HepG2 (cell line): ENCODE results near the gene FOXD1. TPM values are rescaled to one million over a fixed set of nuclear protein-coding genes. Genes with fewer than 3 reads are reported as not detected.
"Not testable (repeated sequence)": the region's sequence is repeated elsewhere in the genome, so short reads cannot be mapped to it uniquely, and the experiment has no call there.

Experiments
- ATAC-seq: fragments of 200-7000 bp; cut with Tn5 transposase; 3 replicates; pipeline ENCODE4 v1.9.1; 2020; ENCODE audit warnings: mild to moderate bottlenecking, moderate library complexity
- BruUV-seq: library from RNA; stranded (reverse); fragments of 400-500 nt; replicated peaks from 2 replicates; lab custom pipeline; 2021; lab: Mats Ljungman, UMichigan
- CTCF ChIA-PET: fragments of 300-600 bp; formaldehyde crosslinking; extraction: SDS; loops from one replicate; lab custom pipeline; 2021; ENCODE audit warnings: low total read pairs, inconsistent platforms, low intra/inter-chr PET ratio; lab: Yijun Ruan, JAX
- POLR2A ChIA-PET: fragments of 350-600 bp; sonication (Branson Sonifier 250); formaldehyde crosslinking; loops from one replicate; lab custom pipeline; 2020; ENCODE audit warnings: antibody characterized with exemption, inconsistent platforms; lab: Yijun Ruan, JAX
- DNase-seq: peaks from one replicate; pipeline ENCODE4 v3.0.0-alpha.2; 2015; ENCODE audit warnings: low spot score
- FAIRE-seq: peaks from 3 replicates; lab custom pipeline; 2011; peaks lifted over from hg19 to GRCh38; lab: Jason Lieb, UNC
- H2AFZ ChIP-seq: one replicate; pipeline ENCODE4 v1.6.1; 2011; ENCODE audit warnings: low read length, inconsistent platforms
- H3K27ac ChIP-seq: fragments of 300-600 bp; 3 replicates; pipeline ENCODE4 v1.8.0; 2011; ENCODE audit warnings: mixed run types, mild to moderate bottlenecking, mixed read lengths, low read length, inconsistent platforms; ENCODE audit not compliant: insufficient read depth; ENCODE audit errors: extremely low read length
- H3K27me3 ChIP-seq, 2 experiments: fragments of 200-600 bp in 1 of 2; 2 replicates in 1 of 2; 3 replicates in 1 of 2; pipeline versions ENCODE4 v1.6.0 to v1.8.0; 2011; ENCODE audit warnings: low read length in 2 of 2, mild to moderate bottlenecking in 2 of 2, moderate library complexity in 2 of 2, inconsistent platforms in 1 of 2; ENCODE audit not compliant: insufficient read depth in 2 of 2, control insufficient read depth in 1 of 2
- H3K36me3 ChIP-seq, 2 experiments: fragments of 200-600 bp in 1 of 2; replicated peaks in 1 of 2; 2 replicates in 1 of 2; 3 replicates in 1 of 2; pipeline versions ENCODE4 v1.5.1 to v1.8.0; 2011; ENCODE audit warnings: low read length in 2 of 2, inconsistent platforms in 1 of 2; ENCODE audit not compliant: insufficient read depth in 2 of 2, control insufficient read depth in 1 of 2
- H3K4me1 ChIP-seq: 2 replicates; pipeline ENCODE4 v1.5.1; 2012; ENCODE audit warnings: low read length, inconsistent platforms; ENCODE audit not compliant: insufficient read depth
- H3K4me2 ChIP-seq: 2 replicates; pipeline ENCODE4 v1.6.0; 2011; ENCODE audit warnings: low read depth, low read length, inconsistent platforms
- H3K4me3 ChIP-seq, 3 experiments: fragments of 200-600 bp in 1 of 3; sonication (generic), shearing (Covaris generic) in 1 of 3; replicated peaks in 1 of 3; 2 replicates each; pipeline ENCODE4 v1.5.1; 2011 to 2016; ENCODE audit warnings: low read length in 3 of 3, inconsistent platforms in 2 of 3, low read depth in 2 of 3, mild to moderate bottlenecking in 2 of 3, control low read depth in 1 of 3, mixed read lengths in 1 of 3; ENCODE audit not compliant: insufficient read depth in 1 of 3
- H3K79me2 ChIP-seq: one replicate; pipeline ENCODE4 v1.6.1; 2011; ENCODE audit warnings: low read length, inconsistent platforms; ENCODE audit not compliant: insufficient read depth
- H3K9ac ChIP-seq: 2 replicates; pipeline ENCODE4 v1.6.0; 2011; ENCODE audit warnings: mild to moderate bottlenecking, low read depth, low read length, inconsistent platforms; ENCODE audit not compliant: insufficient read depth
- H3K9me3 ChIP-seq: 2 replicates; pipeline ENCODE4 v1.5.1; 2012; ENCODE audit warnings: mild to moderate bottlenecking, low read length
- H4K20me1 ChIP-seq: 2 replicates; pipeline ENCODE4 v1.6.0; 2011; ENCODE audit warnings: inconsistent platforms, mild to moderate bottlenecking, low read length, moderate library complexity; ENCODE audit not compliant: insufficient read depth
- REPIN1 ChIP-seq: sonication (generic); formaldehyde crosslinking; IDR thresholded peaks from 2 replicates; pipeline ENCODE4 v1.8.0; 2022; ENCODE audit warnings: missing genetic modification reagents, low read depth, mild to moderate bottlenecking, borderline replicate concordance
- ZBTB38 ChIP-seq: sonication (generic); formaldehyde crosslinking; IDR thresholded peaks from 2 replicates; pipeline ENCODE4 v1.5.1; 2020; ENCODE audit warnings: mild to moderate bottlenecking, missing genetic modification reagents
- ZNF607 ChIP-seq: sonication (generic); formaldehyde crosslinking; IDR thresholded peaks from 2 replicates; pipeline ENCODE4 v1.5.1; 2020; ENCODE audit warnings: missing genetic modification reagents, mild to moderate bottlenecking, borderline replicate concordance
- WGBS: methylation state at CpG from one replicate; pipeline ENCODE4 v1.1.6; 2017; ENCODE audit warnings: low lambda C conversion rate; 5-methylcytosine and 5-hydroxymethylcytosine counted together
- in situ Hi-C: cut with HindIII; loops from 2 replicates; pipeline ENCODE4 v1.10.0; 2017; ENCODE audit warnings: low pct_unique_long_range_greater_than_20kb; ENCODE audit not compliant: extremely low pct_ligation_motif_present
- intact Hi-C: fragments of 100-400 bp; cut with micrococcal nuclease; formaldehyde crosslinking; loops from one replicate; pipeline ENCODE4 v1.10.0; 2022; ENCODE audit not compliant: unreplicated experiment
- polyA plus RNA-seq, 8 experiments: library from polyadenylated mRNA; depleted of rRNA in 3 of 8; stranded (reverse) in 7 of 8; unstranded in 1 of 8; fragments of >200 nt; fragmentation: Illumina TruSeq in 4 of 8; extraction: Trizol in 4 of 8; gene quantifications; 2 replicates each; pipeline versions ENCODE4 v1.2.1 to v1.2.3, GENCODE V29; 2011 to 2016; ENCODE audit warnings: low read depth in 4 of 8, missing spikeins in 1 of 8, mixed read lengths in 1 of 8; ENCODE audit not compliant: insufficient read depth in 1 of 8
- total RNA-seq, 5 experiments: library from RNA; depleted of rRNA; stranded (reverse); fragments of >200 nt; fragmentation: Illumina TruSeq; extraction: Trizol; gene quantifications; 2 replicates each; pipeline ENCODE4 v1.2.3, GENCODE V29; 2016; ENCODE audit warnings: low read depth in 1 of 5

Gene FOXD1
- total and polyA plus RNA-seq, 2 of the 13 experiments (the other 11 are each of a cell fraction or from before 2014, with no cell fraction given), result 0.04 to 0.05 TPM

DNA sequence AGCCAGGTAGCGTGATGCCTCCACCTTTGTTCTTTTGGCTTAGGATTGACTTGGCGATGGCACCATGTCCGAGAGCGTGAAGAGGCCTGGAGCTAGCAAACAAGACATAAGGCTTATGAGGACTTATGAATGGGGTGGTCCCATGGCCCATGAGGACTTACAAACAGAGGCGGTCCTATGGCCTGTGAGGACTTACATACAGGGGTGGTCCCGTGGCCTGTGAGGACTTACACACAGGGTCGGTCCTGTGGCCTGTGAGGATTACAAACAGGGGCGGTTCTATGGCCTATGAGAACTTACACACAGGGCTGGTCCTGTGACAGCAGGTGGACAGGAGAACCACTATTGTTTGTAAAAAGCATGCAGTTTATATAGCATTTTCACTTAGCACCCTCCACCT is 21.3 kb upstream of the FOXD1 start:
- H3K27me3 ChIP-seq, result peaks cover 0 to 17% of the 10 kb centered on the region in 2 experiments; a peak in 2 of 5 replicates
- H2AFZ ChIP-seq, result no peak overlapping the region
- no peak overlapping the region for H3K4me2 ChIP-seq
- no peaks in the 10 kb centered on the region for H3K79me2 ChIP-seq
- ATAC-seq, result no peak
- WGBS, result 25% methylated on average over 8 of the region's 8 CpGs
- TF ChIP-seq ZNF607 (CRISPR knock-in tag), result no peak
- TF ChIP-seq ZBTB38 (CRISPR knock-in tag), result no peak
- TF ChIP-seq REPIN1 (CRISPR knock-in tag), result no peak
- no TSS peak for BruUV-seq
- no peaks in the 10 kb centered on the region for H4K20me1 ChIP-seq
- in situ Hi-C loops (no loop called here), intact Hi-C loops (loop anchor here (10.0 kb wide), 1 partner anchor 1405 kb away; no protein-coding TSS in a partner anchor)
- no peak overlapping the region for H3K4me3 ChIP-seq
- no peak for DNase-seq
- ChIA-PET POLR2A (no interaction called here), CTCF (no interaction called here)
- FAIRE-seq, result no peak
- H3K9me3 ChIP-seq, result no peaks in the 10 kb centered on the region
- no peaks in the 10 kb centered on the region for H3K4me1 ChIP-seq
- no peaks in the 10 kb centered on the region for H3K36me3 ChIP-seq
- H3K27ac ChIP-seq, result no peak overlapping the region
- H3K9ac ChIP-seq, result no peak overlapping the region

DNA sequence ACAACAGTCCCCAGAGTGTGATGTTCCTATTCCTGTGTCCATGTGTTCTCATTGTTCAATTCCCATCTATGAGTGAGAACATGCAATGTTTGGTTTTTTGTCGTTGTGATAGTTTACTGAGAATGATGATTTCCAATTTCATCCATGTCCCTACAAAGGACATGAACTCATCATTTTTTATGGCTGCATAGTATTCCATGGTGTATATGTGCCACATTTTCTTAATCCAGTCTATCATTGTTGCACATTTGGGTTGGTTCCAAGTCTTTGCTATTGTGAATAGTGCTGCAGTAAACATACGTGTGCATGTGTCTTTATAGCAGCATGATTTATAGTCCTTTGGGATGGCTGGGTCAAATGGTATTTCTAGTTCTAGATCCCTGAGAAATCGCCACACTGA is 20.1 kb upstream of the FOXD1 start:
- H4K20me1 ChIP-seq, H3K4me2 ChIP-seq, FAIRE-seq, H3K27ac ChIP-seq, H2AFZ ChIP-seq, BruUV-seq, H3K36me3 ChIP-seq, H3K9me3 ChIP-seq, intact Hi-C loops, H3K4me3 ChIP-seq, H3K79me2 ChIP-seq, H3K9ac ChIP-seq, CTCF ChIA-PET, ATAC-seq, H3K4me1 ChIP-seq, in situ Hi-C loops, POLR2A ChIA-PET, DNase-seq: not testable (repeated sequence)
- WGBS, result 16% methylated on average over 3 of the region's 3 CpGs
- H3K27me3 ChIP-seq, result peaks cover 2 to 29% of the 10 kb centered on the region in 2 experiments; a peak in 3 of 5 replicates
